Hepatocyte (in vitro differentiated cells): ENCODE results near the gene IMPDH2. TPM values are rescaled to one million over a fixed set of nuclear protein-coding genes. Genes with fewer than 3 reads are reported as not detected.

Source experiments
- DNase-seq: peaks from one replicate; pipeline ENCODE4 v3.0.0-alpha.2; 2016; ENCODE audit warnings: low spot score
- H2AFZ ChIP-seq: fragments of 200-600 bp; sonication (generic); 2 replicates; pipeline ENCODE4 v1.6.0; 2016; ENCODE audit warnings: antibody characterized with exemption, mild to moderate bottlenecking
- H3K27ac ChIP-seq: fragments of 200-600 bp; sonication (generic); 2 replicates; pipeline ENCODE4 v1.5.1; 2016; ENCODE audit warnings: mild to moderate bottlenecking
- H3K27me3 ChIP-seq: fragments of 200-600 bp; sonication (generic); 2 replicates; pipeline ENCODE4 v1.6.1; 2016
- H3K36me3 ChIP-seq: fragments of 200-600 bp; sonication (generic); replicated peaks from 2 replicates; pipeline ENCODE4 v1.5.1; 2016; ENCODE audit warnings: low read depth; ENCODE audit not compliant: insufficient read depth
- H3K4me1 ChIP-seq: fragments of 200-600 bp; sonication (generic); 2 replicates; pipeline ENCODE4 v1.5.1; 2016; ENCODE audit warnings: mild to moderate bottlenecking, moderate library complexity; ENCODE audit not compliant: insufficient read depth
- H3K4me2 ChIP-seq: fragments of 200-600 bp; sonication (generic); 2 replicates; pipeline ENCODE4 v1.6.0; 2016
- H3K4me3 ChIP-seq: fragments of 200-600 bp; sonication (generic); 2 replicates; pipeline ENCODE4 v1.5.1; 2016; ENCODE audit warnings: mild to moderate bottlenecking
- H3K79me2 ChIP-seq: fragments of 200-600 bp; sonication (generic); 2 replicates; pipeline ENCODE4 v1.6.0; 2017; ENCODE audit warnings: mild to moderate bottlenecking
- H3K9me2 ChIP-seq: fragments of 200-600 bp; sonication (generic); replicated peaks from 2 replicates; pipeline ENCODE4 v1.6.0; 2017; ENCODE audit warnings: mild to moderate bottlenecking; ENCODE audit not compliant: insufficient read depth
- H3K9me3 ChIP-seq: fragments of 200-600 bp; sonication (generic); 2 replicates; pipeline ENCODE4 v1.5.1; 2016; ENCODE audit warnings: low read depth, mild to moderate bottlenecking
- H4K20me1 ChIP-seq: fragments of 200-600 bp; sonication (generic); 2 replicates; pipeline ENCODE4 v1.6.0; 2016; ENCODE audit warnings: mild to moderate bottlenecking; ENCODE audit not compliant: insufficient read depth, poor library complexity, severe bottlenecking
- EZH2 ChIP-seq: fragments of 200-600 bp; sonication (generic); IDR thresholded peaks from 2 replicates; pipeline ENCODE4 v1.6.1; 2016; ENCODE audit warnings: antibody characterized with exemption, mild to moderate bottlenecking, borderline replicate concordance
- EZH2phosphoT487 ChIP-seq: fragments of 200-600 bp; sonication (generic); IDR thresholded peaks from one replicate; pipeline ENCODE4 v1.6.1; 2018; ENCODE audit warnings: antibody characterized with exemption, mild to moderate bottlenecking, low read depth, moderate library complexity; ENCODE audit not compliant: unreplicated experiment, severe bottlenecking
- WGBS: methylation state at CpG from one replicate; pipeline ENCODE4 v1.1.6; 2016; ENCODE audit warnings: low lambda C conversion rate; ENCODE audit errors: missing lambda C conversion rate; 5-methylcytosine and 5-hydroxymethylcytosine counted together
- polyA plus RNA-seq: library from polyadenylated mRNA; unstranded; fragments of >200 nt; fragmentation: Nextera tagmentation; extraction: Ambion mirVana; gene quantifications from 2 replicates; pipeline ENCODE4 v1.2.1, GENCODE V29; 2016
- total RNA-seq: library from RNA; depleted of rRNA; stranded (reverse); fragments of >200 nt; gene quantifications from 2 replicates; pipeline ENCODE4 v1.2.3, GENCODE V29; 2014
- TF ChIP-seq, protein P1 (sequence below): fragments of 200-600 bp; sonication (generic); IDR thresholded peaks from 2 replicates; pipeline ENCODE4 v1.5.1; 2016; ENCODE audit warnings: antibody characterized with exemption, mild to moderate bottlenecking; ENCODE audit not compliant: poor library complexity

The IMPDH2 gene
- total and polyA plus RNA-seq, 2 experiments from 2014 or later = 115 to 180 TPM

DNA sequence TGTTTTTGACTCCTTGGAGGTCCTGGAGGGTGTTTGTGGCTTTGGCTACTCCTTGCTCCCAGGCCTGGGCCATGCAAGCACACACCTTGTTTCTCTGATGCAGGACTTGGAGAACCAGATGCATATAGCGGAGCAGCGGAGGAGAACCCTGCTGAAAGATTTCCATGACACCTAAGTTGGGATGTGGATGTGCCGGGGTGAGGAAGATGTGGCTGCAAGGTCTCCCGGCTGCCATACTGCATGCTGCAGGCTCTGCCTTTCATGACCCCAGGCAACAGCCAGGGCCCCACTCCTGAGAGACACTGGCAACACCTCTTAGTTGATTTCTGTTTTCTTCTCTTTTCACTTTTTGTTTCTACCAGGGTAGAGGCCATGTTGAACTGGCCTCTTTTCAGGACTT lies 46.1 kb downstream of the IMPDH2 start:
- Histone ChIP-seq H4K20me1 (no peaks in the 10 kb centered on the region), H2AFZ (no peak overlapping the region), H3K79me2 (peaks cover under 1% of the 10 kb centered on the region), H3K4me3 (no peak overlapping the region), H3K36me3 (no peaks in the 10 kb centered on the region), H3K27me3 (no peaks in the 10 kb centered on the region), H3K9me3 (no peaks in the 10 kb centered on the region), H3K4me2 (no peak overlapping the region), H3K27ac (no peak overlapping the region), H3K9me2 (no peaks in the 10 kb centered on the region), H3K4me1 (no peaks in the 10 kb centered on the region)
- TF ChIP-seq, protein P1, sequence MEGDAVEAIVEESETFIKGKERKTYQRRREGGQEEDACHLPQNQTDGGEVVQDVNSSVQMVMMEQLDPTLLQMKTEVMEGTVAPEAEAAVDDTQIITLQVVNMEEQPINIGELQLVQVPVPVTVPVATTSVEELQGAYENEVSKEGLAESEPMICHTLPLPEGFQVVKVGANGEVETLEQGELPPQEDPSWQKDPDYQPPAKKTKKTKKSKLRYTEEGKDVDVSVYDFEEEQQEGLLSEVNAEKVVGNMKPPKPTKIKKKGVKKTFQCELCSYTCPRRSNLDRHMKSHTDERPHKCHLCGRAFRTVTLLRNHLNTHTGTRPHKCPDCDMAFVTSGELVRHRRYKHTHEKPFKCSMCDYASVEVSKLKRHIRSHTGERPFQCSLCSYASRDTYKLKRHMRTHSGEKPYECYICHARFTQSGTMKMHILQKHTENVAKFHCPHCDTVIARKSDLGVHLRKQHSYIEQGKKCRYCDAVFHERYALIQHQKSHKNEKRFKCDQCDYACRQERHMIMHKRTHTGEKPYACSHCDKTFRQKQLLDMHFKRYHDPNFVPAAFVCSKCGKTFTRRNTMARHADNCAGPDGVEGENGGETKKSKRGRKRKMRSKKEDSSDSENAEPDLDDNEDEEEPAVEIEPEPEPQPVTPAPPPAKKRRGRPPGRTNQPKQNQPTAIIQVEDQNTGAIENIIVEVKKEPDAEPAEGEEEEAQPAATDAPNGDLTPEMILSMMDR = no peak
- no peak for TF ChIP-seq EZH2
- TF ChIP-seq EZH2phosphoT487 = no peak
- no peak for DNase-seq
- WGBS = 93% methylated on average over 4 of the region's 4 CpGs

DNA sequence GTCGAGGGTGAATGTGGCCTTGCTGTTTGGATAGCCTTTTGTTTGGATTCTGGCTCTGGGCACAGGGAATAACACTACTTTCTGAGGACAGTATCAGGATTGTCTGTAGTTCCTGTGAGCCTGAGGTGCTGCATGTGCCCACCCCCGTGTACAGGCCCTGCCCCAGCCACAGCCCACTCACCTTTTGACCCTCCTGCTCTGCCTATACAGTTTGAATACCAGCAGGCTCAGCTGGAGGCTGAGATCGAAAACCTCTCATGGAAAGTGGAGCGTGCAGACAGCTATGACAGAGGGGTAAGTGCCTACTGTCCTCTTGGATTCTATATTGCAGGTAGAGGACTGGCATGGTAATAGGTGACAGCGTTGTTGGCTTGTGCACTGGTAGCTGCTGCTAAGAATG lies 46.5 kb downstream of the IMPDH2 start:
- no peaks in the 10 kb centered on the region for H3K9me3 ChIP-seq
- DNase-seq = no peak
- no peaks in the 10 kb centered on the region for H4K20me1 ChIP-seq
- no peaks in the 10 kb centered on the region for H3K27me3 ChIP-seq
- no peak overlapping the region for H3K4me3 ChIP-seq
- H3K27ac ChIP-seq = no peak overlapping the region
- H3K9me2 ChIP-seq = no peaks in the 10 kb centered on the region
- H2AFZ ChIP-seq = no peak overlapping the region
- H3K4me2 ChIP-seq = no peak overlapping the region
- H3K4me1 ChIP-seq = no peaks in the 10 kb centered on the region
- no peaks in the 10 kb centered on the region for H3K36me3 ChIP-seq
- H3K79me2 ChIP-seq = no peaks in the 10 kb centered on the region
- TF ChIP-seq, protein P1 = no peak
- TF ChIP-seq EZH2phosphoT487 (no peak), EZH2 (no peak)
- 90% methylated on average over 5 of the region's 5 CpGs for WGBS

DNA sequence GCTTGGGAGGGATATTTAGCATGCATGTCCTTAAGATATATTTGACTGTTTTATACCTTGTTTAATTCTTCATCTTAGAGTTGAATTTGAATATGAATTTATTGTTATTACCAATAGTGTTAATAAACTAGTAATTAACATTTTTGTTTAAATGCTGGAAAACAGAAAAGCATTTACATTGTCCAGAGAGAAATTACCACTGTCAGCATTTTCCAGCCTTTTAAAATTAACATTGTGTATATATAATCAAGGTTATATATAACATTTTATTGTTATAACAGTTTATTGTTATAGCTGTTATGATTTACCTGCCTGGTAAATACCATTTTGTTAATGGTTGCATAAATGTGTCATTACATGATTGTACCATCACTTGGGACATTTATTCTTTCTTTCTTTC lies 47.2 kb downstream of the IMPDH2 start:
- no peaks in the 10 kb centered on the region for H3K27me3 ChIP-seq
- H3K4me3 ChIP-seq = no peak overlapping the region
- H3K79me2 ChIP-seq = no peaks in the 10 kb centered on the region
- H2AFZ ChIP-seq = no peak overlapping the region
- no peaks in the 10 kb centered on the region for H3K36me3 ChIP-seq
- no peaks in the 10 kb centered on the region for H3K9me2 ChIP-seq
- no peak for DNase-seq
- TF ChIP-seq, protein P1 = no peak
- TF ChIP-seq EZH2phosphoT487 = no peak
- no peaks in the 10 kb centered on the region for H4K20me1 ChIP-seq
- H3K4me2 ChIP-seq = no peak overlapping the region
- no peaks in the 10 kb centered on the region for H3K9me3 ChIP-seq
- H3K27ac ChIP-seq = no peak overlapping the region
- no peaks in the 10 kb centered on the region for H3K4me1 ChIP-seq

DNA sequence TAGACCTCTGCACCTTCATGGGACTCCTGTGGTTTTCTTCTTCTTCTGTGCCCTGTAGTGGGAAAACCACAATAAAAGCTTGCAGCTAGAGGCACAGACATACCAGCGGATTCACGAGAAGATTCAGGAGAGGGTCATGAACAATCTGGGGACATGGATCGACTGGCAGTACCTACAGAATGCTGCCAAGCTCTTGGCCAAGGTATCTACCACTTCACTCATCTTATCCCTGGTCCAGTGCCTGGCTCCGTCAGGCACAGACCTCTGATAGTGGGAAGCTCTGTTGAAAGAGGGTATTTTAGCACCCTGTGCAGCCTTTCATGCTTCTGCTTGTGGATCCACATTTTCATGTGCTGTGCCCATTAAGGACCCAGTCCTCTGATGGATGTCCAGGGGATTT lies 48.9 kb downstream of the IMPDH2 start:
- H3K27me3 ChIP-seq = no peaks in the 10 kb centered on the region
- no peaks in the 10 kb centered on the region for H3K9me2 ChIP-seq
- H3K4me2 ChIP-seq = no peak overlapping the region
- no peaks in the 10 kb centered on the region for H3K9me3 ChIP-seq
- no peaks in the 10 kb centered on the region for H3K79me2 ChIP-seq
- no peak overlapping the region for H2AFZ ChIP-seq
- H3K27ac ChIP-seq = no peak overlapping the region
- DNase-seq = no peak
- TF ChIP-seq EZH2 (no peak), EZH2phosphoT487 (no peak)
- TF ChIP-seq, protein P1 = no peak
- no peak overlapping the region for H3K4me3 ChIP-seq
- no peaks in the 10 kb centered on the region for H4K20me1 ChIP-seq
- WGBS = 96% methylated on average over 4 of the region's 4 CpGs
- H3K36me3 ChIP-seq = no peaks in the 10 kb centered on the region
- no peaks in the 10 kb centered on the region for H3K4me1 ChIP-seq
